ENCODE measurements around the gene CD72. TPM values are rescaled to one million over a fixed set of nuclear protein-coding genes. Genes with fewer than 3 reads are reported as not detected.
A peak's percentile ranks its signal among the peaks of the same experiment; 100 is the strongest.

Gene CD72
- total RNA-seq, 1 donor from 2014 or later, result 0.79 TPM

- TF ChIP-seq CTCF (IDR thresholded peaks at IDR 0.05; ENCODE audit: insufficient read depth, low read length, severe bottlenecking), result no peak
- FAIRE-seq, result no peak
- Histone ChIP-seq H3K27me3 (ENCODE audit: control insufficient read depth, insufficient read depth, low read length) (peaks cover 4% of the 10 kb centered on the region), H3K36me3 (ENCODE audit: control insufficient read depth, insufficient read depth, low read length) (no peaks in the 10 kb centered on the region), H3K4me3 (ENCODE audit: low read depth, low read length) (no peak overlapping the region)
- no peak for DNase-seq (ENCODE audit: low read depth)
Observed at GRCh38 chr9:35619800-35620158, 1.6 kb upstream of the CD72 start.

DNA sequence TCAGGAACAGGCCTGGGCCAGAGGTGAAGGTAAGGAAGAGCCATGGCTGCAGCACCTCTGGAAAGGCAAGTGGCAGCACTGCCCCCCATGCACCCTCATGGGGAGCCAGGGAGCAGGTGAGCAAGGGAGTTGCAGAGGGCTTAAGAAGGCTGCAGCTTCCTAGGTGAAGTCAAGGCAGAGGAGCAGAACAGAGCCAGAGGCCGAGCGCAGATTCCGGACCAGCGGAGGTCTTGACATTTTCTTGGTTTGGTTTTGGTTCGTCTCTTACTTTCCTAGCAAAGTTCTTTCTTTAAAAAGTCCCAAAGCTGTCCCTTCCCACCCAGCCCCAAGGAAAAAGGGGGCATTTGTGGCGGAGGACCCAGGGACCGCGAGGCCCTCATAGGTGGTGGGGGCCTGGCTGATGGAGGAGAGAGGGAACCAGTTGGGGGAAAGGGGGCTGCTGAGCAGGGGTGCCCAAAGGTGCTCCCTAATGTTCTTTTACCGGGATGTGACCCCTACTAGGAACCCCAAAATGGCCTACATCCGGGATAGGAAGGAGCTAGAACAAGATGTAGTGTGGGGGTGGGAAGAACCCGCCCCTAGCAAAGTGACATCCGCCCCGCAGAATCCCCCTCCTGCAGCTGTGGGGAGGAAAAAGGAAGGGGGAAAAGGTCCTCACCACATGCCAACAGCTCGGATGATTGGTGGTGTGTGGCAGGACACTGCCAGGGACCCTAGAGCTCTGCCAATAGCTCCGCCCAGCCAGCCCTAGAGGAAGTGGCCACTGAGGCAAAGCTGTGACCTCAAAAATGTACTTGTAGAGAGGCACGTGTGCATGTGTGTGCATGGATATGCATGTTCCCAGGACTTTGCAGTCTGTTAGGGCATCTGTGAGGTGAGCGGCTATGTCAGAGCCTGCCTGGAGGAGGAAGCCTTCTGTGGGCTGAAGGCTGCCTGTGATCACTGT lies 914 bp upstream of the CD72 start:
- no peak for DNase-seq (ENCODE audit: low read depth)
- TF ChIP-seq CTCF (IDR thresholded peaks at IDR 0.05; ENCODE audit: insufficient read depth, low read length, severe bottlenecking), result no peak
- Histone ChIP-seq H3K36me3 (ENCODE audit: control insufficient read depth, insufficient read depth, low read length) (no peaks in the 10 kb centered on the region), H3K4me3 (ENCODE audit: low read depth, low read length) (no peak overlapping the region), H3K27me3 (ENCODE audit: control insufficient read depth, insufficient read depth, low read length) (peaks cover 4% of the 10 kb centered on the region)
- no peak for FAIRE-seq

- Histone ChIP-seq H3K4me3 (ENCODE audit: low read depth, low read length) (no peak overlapping the region), H3K27me3 (ENCODE audit: control insufficient read depth, insufficient read depth, low read length) (peaks cover 4% of the 10 kb centered on the region), H3K36me3 (ENCODE audit: control insufficient read depth, insufficient read depth, low read length) (no peaks in the 10 kb centered on the region)
- DNase-seq (ENCODE audit: low read depth), result no peak
- TF ChIP-seq CTCF (IDR thresholded peaks at IDR 0.05; ENCODE audit: insufficient read depth, low read length, severe bottlenecking), result no peak
- FAIRE-seq, result no peak
Observed at GRCh38 chr9:35617548-35617947, 665 bp downstream of the CD72 start.

GRCh38 chr9:35616681-35617459 lies 1.3 kb downstream of the CD72 start:
- Histone ChIP-seq H3K27me3 (ENCODE audit: control insufficient read depth, insufficient read depth, low read length) (peaks cover 4% of the 10 kb centered on the region), H3K36me3 (ENCODE audit: control insufficient read depth, insufficient read depth, low read length) (no peaks in the 10 kb centered on the region), H3K4me3 (ENCODE audit: low read depth, low read length) (peak overlapping the region; percentile 18)
- FAIRE-seq, result no peak
- no peak for TF ChIP-seq CTCF (IDR thresholded peaks at IDR 0.05; ENCODE audit: insufficient read depth, low read length, severe bottlenecking)
- peak; percentile 36 for DNase-seq (ENCODE audit: low read depth)

- FAIRE-seq, result no peak
- no peaks in the 10 kb centered on the region for H3K36me3 ChIP-seq (ENCODE audit: control insufficient read depth, insufficient read depth, low read length)
- no peak overlapping the region for H3K4me3 ChIP-seq (ENCODE audit: low read depth, low read length)
- no peak for TF ChIP-seq CTCF (IDR thresholded peaks at IDR 0.05; ENCODE audit: insufficient read depth, low read length, severe bottlenecking)
- peaks cover 4% of the 10 kb centered on the region for H3K27me3 ChIP-seq (ENCODE audit: control insufficient read depth, insufficient read depth, low read length)
- DNase-seq (ENCODE audit: low read depth), result no peak
Observed at GRCh38 chr9:35615981-35616680, 2.1 kb downstream of the CD72 start.

Data from bronchial epithelial cell (primary cell).